HL-60/S4 (cell line): Measurements from ENCODE around the gene CEBPG.

Experiments used
- in situ Hi-C: fragments of 300-500 bp; cut with MboI; formaldehyde crosslinking; loops from 2 replicates; pipeline ENCODE4 v1.14.3; 2022; ENCODE audit warnings: low sequenced_read_pairs

Gene CEBPG

DNA sequence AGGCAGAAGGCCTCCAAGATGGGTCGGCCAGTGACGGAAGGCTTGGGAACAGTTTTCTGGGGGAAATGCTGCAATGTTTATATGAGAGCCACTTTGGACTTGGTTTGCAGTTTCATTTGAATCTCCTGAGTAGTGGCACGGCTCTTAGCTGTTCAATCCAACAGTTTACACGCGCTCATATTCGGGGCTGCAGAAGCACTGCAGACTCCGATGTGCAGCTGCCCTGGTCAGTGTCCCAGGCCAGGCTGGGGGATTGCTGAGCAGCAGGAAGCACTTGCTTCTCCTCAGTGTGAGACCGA is 31.7 kb downstream of the CEBPG start:
- in situ Hi-C loops, result loop anchor here (25.0 kb wide), 2 partner anchors 268 to 418 kb away; partner anchors contain the start of gene WDR88

DNA sequence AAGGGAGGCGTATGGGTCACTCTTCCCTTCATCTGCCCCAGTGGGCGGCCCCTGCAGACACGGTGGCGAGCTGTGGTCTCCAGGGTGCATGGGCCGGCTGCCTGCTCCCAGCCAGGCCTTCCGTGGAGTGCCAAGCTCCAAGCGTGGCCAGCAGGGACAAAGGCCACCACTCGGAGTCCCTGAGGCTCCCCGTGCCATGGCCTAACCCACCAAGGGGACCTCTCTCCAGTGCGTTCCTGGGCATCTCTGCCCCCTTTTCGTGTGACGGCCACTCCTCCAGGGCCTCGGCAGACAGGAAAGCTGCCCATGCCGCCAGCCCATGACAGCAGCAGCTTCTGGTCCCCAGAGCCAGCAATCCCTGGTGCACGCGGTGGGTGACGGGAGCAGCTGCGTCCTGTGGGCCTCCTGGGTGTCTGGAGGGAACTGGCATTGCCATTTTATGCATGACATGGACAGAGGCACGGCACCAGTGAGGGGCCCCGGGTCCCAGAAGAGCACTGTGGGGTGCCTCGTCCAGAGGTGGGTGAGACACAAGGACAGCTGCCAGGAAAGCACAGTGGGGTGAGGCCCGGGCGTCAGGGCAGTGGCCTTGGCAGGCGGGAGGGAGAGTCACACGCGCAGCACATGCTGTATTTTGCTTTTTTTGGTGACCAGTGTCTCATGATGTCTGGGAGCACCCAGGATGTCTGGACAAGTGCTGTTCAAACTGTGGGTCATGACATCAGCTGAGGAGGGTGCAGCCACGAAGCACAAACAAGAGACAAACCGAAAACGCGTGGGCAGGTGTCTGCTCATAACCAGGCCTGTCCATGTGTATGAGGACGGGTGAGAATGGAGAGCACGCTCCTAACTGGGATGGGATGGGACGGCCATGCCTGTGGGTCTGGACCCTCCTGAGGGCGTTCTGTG is 32.3 kb downstream of the CEBPG start:
- in situ Hi-C loops, result loop anchor here (25.0 kb wide), 2 partner anchors 269 to 419 kb away; partner anchors contain the start of gene WDR88

DNA sequence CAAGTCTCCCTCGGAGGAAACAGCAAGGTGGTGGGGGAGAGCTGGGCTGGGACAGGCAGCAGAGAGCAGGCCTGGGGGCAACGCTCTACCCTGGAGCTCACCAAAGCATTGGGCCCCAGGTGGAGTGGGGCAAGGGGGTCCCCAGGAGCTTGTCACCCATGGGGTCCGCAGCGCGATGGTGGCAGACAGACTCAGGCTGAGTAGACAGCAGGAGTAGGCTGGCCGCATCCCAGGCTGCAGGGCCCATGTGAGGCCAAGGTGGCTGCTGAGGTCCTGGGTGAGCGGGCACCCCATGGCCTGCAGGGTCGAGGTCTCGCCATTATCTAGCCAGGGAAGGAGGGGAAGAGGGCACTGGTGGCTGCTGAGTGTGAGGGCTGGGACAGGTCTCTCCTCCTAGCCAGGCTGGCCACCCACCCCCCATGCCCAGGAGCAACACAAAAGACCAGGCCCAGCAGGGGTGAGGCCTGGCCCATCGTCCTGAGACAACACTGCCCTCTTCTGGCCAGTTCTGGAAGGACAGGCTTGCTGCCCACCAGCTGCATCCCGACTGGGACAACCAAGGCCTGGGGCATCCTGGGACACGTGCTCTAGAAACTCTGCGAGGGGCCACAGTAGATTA is 33.1 kb downstream of the CEBPG start:
- in situ Hi-C loops, result loop anchor here (25.0 kb wide), 2 partner anchors 269 to 419 kb away; partner anchors contain the start of gene WDR88

GRCh38 chr19:33407140-33407551 is 33.6 kb downstream of the CEBPG start:
- in situ Hi-C loops, result loop anchor here (25.0 kb wide), 2 partner anchors 270 to 420 kb away; partner anchors contain the start of gene WDR88

- in situ Hi-C loops, result loop anchor here (25.0 kb wide), 2 partner anchors 270 to 420 kb away; partner anchors contain the start of gene WDR88
Observed at GRCh38 chr19:33407716-33408115, 34.2 kb downstream of the CEBPG start.

DNA sequence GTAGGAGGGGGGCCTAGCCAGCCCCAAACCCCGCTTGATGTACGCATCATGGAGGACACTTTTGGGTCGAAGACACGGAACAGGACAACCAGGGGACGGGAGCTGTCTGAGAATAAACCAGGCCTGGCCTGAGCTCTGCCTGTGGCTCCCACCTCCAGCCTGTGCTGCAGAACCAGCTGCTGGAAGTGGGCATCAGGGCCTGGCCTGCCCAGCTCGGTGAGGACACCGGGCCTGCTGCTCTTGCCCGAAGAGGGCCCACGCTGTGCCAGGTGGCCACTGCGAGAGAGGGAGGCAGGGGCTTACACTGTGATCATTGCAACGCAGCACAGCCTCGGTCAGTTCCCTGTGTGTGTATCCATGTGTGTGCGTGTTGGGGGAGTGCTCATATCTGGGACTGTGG is 34.6 kb downstream of the CEBPG start:
- in situ Hi-C loops, result loop anchor here (25.0 kb wide), 2 partner anchors 271 to 421 kb away; partner anchors contain the start of gene WDR88

DNA sequence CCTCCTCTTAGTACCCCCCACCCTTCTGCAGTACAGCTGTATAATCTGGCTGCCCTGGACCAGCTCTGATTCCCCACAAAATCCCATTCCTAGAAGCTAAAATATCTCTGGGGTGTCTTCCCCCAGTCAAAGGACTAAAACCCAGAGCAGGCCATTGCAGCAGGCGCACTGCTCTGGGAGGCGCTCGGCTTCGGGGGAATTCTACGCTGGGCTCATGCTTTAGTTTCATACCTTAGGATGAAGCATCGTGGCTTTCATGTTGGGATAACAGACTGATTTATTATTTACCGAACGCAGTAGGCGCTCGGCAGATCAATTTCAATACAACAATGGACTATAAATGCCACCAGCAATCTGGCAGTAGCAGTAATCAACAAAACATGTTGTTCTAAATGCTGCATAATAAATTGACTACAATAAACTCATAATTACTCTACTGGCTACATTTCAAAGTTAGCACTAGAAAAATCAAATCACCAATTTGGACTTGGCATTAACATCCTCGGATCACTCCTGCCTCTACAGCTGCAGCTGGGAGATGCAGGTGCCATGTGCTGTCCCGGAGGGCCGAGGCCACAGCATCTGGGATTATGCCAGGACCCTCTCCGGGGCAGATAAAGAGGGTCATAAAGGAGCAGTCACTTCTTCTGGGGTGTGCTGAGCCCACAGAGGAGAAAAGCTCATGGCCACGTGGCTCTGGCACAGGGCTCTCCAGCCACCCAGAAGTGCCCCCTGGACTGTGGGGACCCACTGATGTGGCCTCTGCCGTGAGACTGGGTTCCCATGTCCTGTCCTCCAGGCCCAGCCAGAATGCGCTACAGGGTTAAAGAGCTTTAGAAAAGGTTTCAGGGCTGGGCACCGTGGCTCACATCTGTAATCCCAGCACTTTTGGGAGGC is 35.3 kb downstream of the CEBPG start:
- in situ Hi-C loops, result loop anchor here (25.0 kb wide), 2 partner anchors 271 to 421 kb away; partner anchors contain the start of gene WDR88

- in situ Hi-C loops, result loop anchor here (25.0 kb wide), 2 partner anchors 273 to 423 kb away; partner anchors contain the start of gene WDR88
Observed at GRCh38 chr19:33409906-33410685, 36.6 kb downstream of the CEBPG start.

DNA sequence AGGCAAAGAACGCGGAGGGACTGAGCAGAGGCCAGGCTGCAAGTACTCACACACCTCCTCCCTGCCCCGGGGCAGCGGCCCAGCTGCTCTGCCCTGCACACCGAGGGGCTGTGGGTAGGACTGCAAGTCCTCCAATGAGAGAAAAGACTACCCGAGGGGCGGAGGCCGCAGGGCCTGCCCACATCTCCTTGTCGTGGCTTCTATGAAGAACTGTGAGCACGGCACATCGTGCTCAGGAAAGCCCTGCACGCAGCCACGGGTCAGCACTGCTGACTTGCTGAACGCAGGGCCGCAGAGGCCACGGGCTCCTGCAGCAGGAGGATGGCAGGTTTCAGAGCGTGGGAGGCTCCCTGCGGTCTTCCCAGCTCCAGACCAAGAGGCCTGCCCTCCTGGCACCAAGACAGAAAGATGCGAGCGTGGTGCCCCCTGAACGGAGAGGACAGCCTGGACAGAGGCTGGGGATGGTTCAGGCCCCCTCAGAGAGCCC is 37.4 kb downstream of the CEBPG start:
- in situ Hi-C loops, result loop anchor here (25.0 kb wide), 2 partner anchors 274 to 424 kb away; partner anchors contain the start of gene WDR88

GRCh38 chr19:33411621-33412180 is 38.2 kb downstream of the CEBPG start:
- in situ Hi-C loops, result loop anchor here (25.0 kb wide), 2 partner anchors 274 to 424 kb away; partner anchors contain the start of gene WDR88

GRCh38 chr19:33412601-33413425 is 39.3 kb downstream of the CEBPG start:
- in situ Hi-C loops, result loop anchor here (25.0 kb wide), 2 partner anchors 276 to 426 kb away; partner anchors contain the start of gene WDR88

GRCh38 chr19:33413426-33413725 is 39.9 kb downstream of the CEBPG start:
- in situ Hi-C loops, result loop anchor here (25.0 kb wide), 2 partner anchors 276 to 426 kb away; partner anchors contain the start of gene WDR88

DNA sequence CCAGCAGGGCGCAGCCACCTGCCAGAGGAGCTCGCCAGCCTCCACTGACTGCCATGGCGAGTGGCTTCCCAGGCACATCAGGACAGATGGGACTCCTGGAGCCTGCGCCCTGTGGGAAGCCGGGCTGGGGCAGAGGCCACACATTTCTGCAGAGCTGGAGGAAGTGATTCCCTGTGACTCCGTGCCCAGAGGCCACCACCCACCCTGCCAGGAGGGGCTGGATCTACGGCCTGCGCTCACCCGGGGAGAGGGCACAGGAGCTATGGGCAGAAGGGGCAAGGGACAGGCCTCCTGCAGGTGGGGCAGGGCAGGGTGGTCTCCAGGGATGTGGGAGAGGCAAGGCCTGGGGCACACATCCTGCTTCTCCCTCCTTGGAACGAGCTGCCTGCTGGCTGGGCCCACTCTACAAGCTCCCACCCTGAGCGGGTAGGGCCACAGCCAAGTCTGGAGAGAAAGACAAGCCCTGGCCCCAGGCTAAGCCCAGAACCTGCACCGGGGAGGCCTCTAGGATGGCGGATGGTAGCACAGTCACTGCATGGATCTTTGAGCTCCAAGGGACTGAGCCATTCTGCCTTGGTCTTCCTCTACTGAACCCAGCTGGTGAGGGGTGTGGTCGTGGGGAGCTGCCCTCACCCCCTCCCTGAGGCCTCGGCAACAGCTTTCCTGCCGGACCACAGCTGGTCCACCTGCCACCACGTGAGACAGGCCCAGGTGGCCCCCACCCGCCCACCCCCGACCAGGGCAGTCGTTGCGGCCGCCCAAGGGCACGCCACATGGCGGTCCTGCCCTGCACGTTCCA is 40.6 kb downstream of the CEBPG start:
- in situ Hi-C loops, result loop anchor here (25.0 kb wide), 2 partner anchors 277 to 427 kb away; partner anchors contain the start of gene WDR88

GRCh38 chr19:33414667-33415605 is 41.4 kb downstream of the CEBPG start:
- in situ Hi-C loops, result loop anchor here (25.0 kb wide), 2 partner anchors 278 to 428 kb away; partner anchors contain the start of gene WDR88

GRCh38 chr19:33416307-33417215 is 43.1 kb downstream of the CEBPG start:
- in situ Hi-C loops, result loop anchor here (25.0 kb wide), 2 partner anchors 279 to 429 kb away; partner anchors contain the start of gene WDR88
